T-helper 1 cell treated with Interleukin-12 subunit alpha and Interleukin-12 subunit beta and Interleukin-4 antibody, amounts not matched to agents 30 ng/mL and 1 ng/mL, for 36 hours (primary cell): ENCODE measurements around the gene PRPS2. TPM values are rescaled to one million over a fixed set of nuclear protein-coding genes. Genes with fewer than 3 reads are reported as not detected.

Experiments used
- intact Hi-C: fragments of 100-400 bp; cut with micrococcal nuclease; formaldehyde crosslinking; loops from one replicate; pipeline ENCODE4 v1.15.1; 2024
- total RNA-seq: library from RNA; stranded (reverse); gene quantifications from 2 replicates; pipeline ENCODE4 v1.2.3, GENCODE V29; 2022

Gene PRPS2
- total RNA-seq: 78.2 and 79.2 TPM in 2 replicates

- intact Hi-C loops: loop anchor here (1.0 to 10.0 kb wide), 5 partner anchors 20 to 1236 kb away; partner anchors contain the start of genes GEMIN8, OFD1, TCEANC and TRAPPC2
Measured at GRCh38 chrX:12791257-12792228, at the start of gene PRPS2. PRPS2 (plus strand) TSS chrX:12791412; CDS start chrX:12791498, 86 bp downstream.

GRCh38 chrX:12741416-12741815, 49.8 kb upstream of the PRPS2 start:
- intact Hi-C loops: no loop called here

GRCh38 chrX:12747433-12747832, 43.8 kb upstream of the PRPS2 start:
- intact Hi-C loops: no loop called here

- intact Hi-C loops: no loop called here
Measured at GRCh38 chrX:12751887-12752286, 39.3 kb upstream of the PRPS2 start.

- intact Hi-C loops: no loop called here
Measured at GRCh38 chrX:12753366-12753765, 37.8 kb upstream of the PRPS2 start.

- intact Hi-C loops: no loop called here
Measured at GRCh38 chrX:12758291-12758690, 32.9 kb upstream of the PRPS2 start.

- intact Hi-C loops: no loop called here
Measured at GRCh38 chrX:12767856-12768255, 23.4 kb upstream of the PRPS2 start.

- intact Hi-C loops: no loop called here
Measured at GRCh38 chrX:12768491-12768890, 22.7 kb upstream of the PRPS2 start.

- intact Hi-C loops: loop anchor here (2.0 to 5.0 kb wide), 3 partner anchors 68 to 998 kb away; no protein-coding TSS in a partner anchor
Measured at GRCh38 chrX:12770440-12770839, 20.8 kb upstream of the PRPS2 start.

GRCh38 chrX:12771445-12772069, 19.7 kb upstream of the PRPS2 start:
- intact Hi-C loops: loop anchor here (1.0 to 5.0 kb wide), 6 partner anchors 20 to 1238 kb away; partner anchors contain the start of gene PRPS2

GRCh38 chrX:12777670-12778069, 13.5 kb upstream of the PRPS2 start:
- intact Hi-C loops: no loop called here

GRCh38 chrX:12779534-12779933, 11.7 kb upstream of the PRPS2 start:
- intact Hi-C loops: no loop called here

- intact Hi-C loops: no loop called here
Measured at GRCh38 chrX:12788645-12789044, 2.6 kb upstream of the PRPS2 start.

GRCh38 chrX:12789976-12790375, 1.2 kb upstream of the PRPS2 start:
- intact Hi-C loops: loop anchor here (2.0 to 10.0 kb wide), 4 partner anchors 863 to 1237 kb away; partner anchors contain the start of genes GEMIN8, OFD1, TCEANC and TRAPPC2

- intact Hi-C loops: loop anchor here (1.0 to 10.0 kb wide), 5 partner anchors 20 to 1236 kb away; partner anchors contain the start of genes GEMIN8, OFD1, TCEANC and TRAPPC2
Measured at GRCh38 chrX:12790885-12791256, 341 bp upstream of the PRPS2 start.

GRCh38 chrX:12792711-12793110, 1.5 kb downstream of the PRPS2 start:
- intact Hi-C loops: loop anchor here (5.0 to 10.0 kb wide), 3 partner anchors 942 to 1235 kb away; partner anchors contain the start of genes GEMIN8, OFD1 and TRAPPC2

GRCh38 chrX:12794654-12795053, 3.4 kb downstream of the PRPS2 start:
- intact Hi-C loops: loop anchor here (5.0 to 10.0 kb wide), 3 partner anchors 940 to 1233 kb away; partner anchors contain the start of genes GEMIN8, OFD1 and TRAPPC2

- intact Hi-C loops: loop anchor here (10.0 kb wide), 1 partner anchor 936 kb away; the partner anchor contains the start of genes OFD1 and TRAPPC2
Measured at GRCh38 chrX:12798601-12799000, 7.4 kb downstream of the PRPS2 start.

GRCh38 chrX:12799118-12799517, 7.9 kb downstream of the PRPS2 start:
- intact Hi-C loops: loop anchor here (10.0 kb wide), 1 partner anchor 936 kb away; the partner anchor contains the start of genes OFD1 and TRAPPC2

- intact Hi-C loops: no loop called here
Measured at GRCh38 chrX:12802741-12803140, 11.5 kb downstream of the PRPS2 start.

GRCh38 chrX:12804655-12805054, 13.4 kb downstream of the PRPS2 start:
- intact Hi-C loops: no loop called here
